Stomach (tissue), 9 donors: ENCODE data around the gene IFNA6. TPM values are rescaled to one million over a fixed set of nuclear protein-coding genes. Genes with fewer than 3 reads are reported as not detected.
"Not testable (repeated sequence)": the region's sequence is repeated elsewhere in the genome, so short reads cannot be mapped to it uniquely, and the experiment has no call there.

ENCODE experiments used
- DNase-seq, 2 donors: peaks; one replicate each; pipeline versions ENCODE4 v3.0.0 to v3.0.0-alpha.2; 2013 to 2019
- H3K27ac ChIP-seq, 5 donors: fragments of 200-600 bp in 4 of 5; sonication (generic) in 4 of 5; one replicate each; pipeline ENCODE4 v1.5.1; 2013 to 2019; ENCODE audit warnings: mild to moderate bottlenecking in 1 of 5, moderate library complexity in 1 of 5
- H3K27me3 ChIP-seq, 3 donors: fragments of 200-600 bp; sonication (generic); one replicate each; pipeline ENCODE4 v1.5.1; 2017 to 2019; ENCODE audit warnings: mixed run types in 1 of 3
- H3K36me3 ChIP-seq, 4 donors: fragments of 200-600 bp; sonication (generic); 1 replicate in 3 of 4; 2 replicates in 1 of 4; pipeline ENCODE4 v1.5.1; 2016 to 2019
- H3K4me1 ChIP-seq, 4 donors: fragments of 200-600 bp; sonication (generic); one replicate each; pipeline ENCODE4 v1.5.1; 2016 to 2019
- H3K4me3 ChIP-seq, 4 donors: fragments of 200-600 bp; sonication (generic) in 3 of 4; one replicate each; pipeline ENCODE4 v1.5.1; 2016 to 2019; ENCODE audit warnings: mild to moderate bottlenecking in 1 of 4
- H3K9me3 ChIP-seq, 4 donors: fragments of 200-600 bp; sonication (generic); one replicate each; pipeline ENCODE4 v1.5.1; 2016 to 2019
- CTCF ChIP-seq, 7 experiments: fragments of 450-650 bp in 4 of 7; fragments of 200-600 bp in 3 of 7; sonication (generic) in 3 of 7; IDR thresholded peaks; one replicate each; pipeline ENCODE4 v1.5.1; 2016 to 2019; ENCODE audit warnings: antibody characterized with exemption in 7 of 7, control low read depth in 2 of 7, mild to moderate bottlenecking in 1 of 7
- EP300 ChIP-seq: sonication (generic); formaldehyde crosslinking; IDR thresholded peaks from one replicate; pipeline ENCODE4 v1.6.1; 2017; ENCODE audit warnings: antibody characterized with exemption
- POLR2A ChIP-seq, 4 donors: fragments of 450-650 bp; IDR thresholded peaks; one replicate each; pipeline ENCODE4 v1.6.1; 2016; ENCODE audit warnings: antibody characterized with exemption in 4 of 4, control low read depth in 2 of 4, mild to moderate bottlenecking in 1 of 4, moderate library complexity in 1 of 4
- POLR2AphosphoS5 ChIP-seq, 3 donors: sonication (generic); formaldehyde crosslinking; IDR thresholded peaks; one replicate each; pipeline ENCODE4 v1.6.1; 2016; ENCODE audit warnings: antibody characterized with exemption in 3 of 3
- WGBS, 5 donors: extraction: QIAGEN DNeasy Blood & Tissue Kit in 3 of 5; methylation state at CpG; one replicate each; pipeline versions ENCODE4 v1.1.5 to v1.1.7; 2013 to 2018; 5-methylcytosine and 5-hydroxymethylcytosine counted together
- intact Hi-C: fragments of 100-400 bp; cut with DNase I; formaldehyde crosslinking; loops from one replicate; pipeline ENCODE4 v1.15.1; 2023; ENCODE audit warnings: low total_unique reads
- polyA plus RNA-seq, 3 donors: library from polyadenylated mRNA; stranded (reverse); fragments of 200-250 nt; gene quantifications; one replicate each; pipeline ENCODE4 v1.2.3, GENCODE V29; 2013
- total RNA-seq, 5 donors: library from RNA; depleted of rRNA; stranded (reverse); fragments of >200 nt; gene quantifications; one replicate each; pipeline versions ENCODE4 v1.1.0 to v1.2.3, GENCODE V29; 2014 to 2016
- donor health status: healthy with polysubstance abuse.
- donor health status: Bipolar disorder and iron deficiency.
- donor health status: healthy.

Gene IFNA6
- total and polyA plus RNA-seq, 8 donors = not detected

GRCh38 chr9:21392270-21392669, 41.6 kb upstream of the IFNA6 start:
- Histone ChIP-seq H3K27me3 (peaks cover 0 to 75% (median 15%) of the 10 kb centered on the region in 3 donors), H3K36me3 (no peaks in the 10 kb centered on the region), H3K9me3 (no peaks in the 10 kb centered on the region), H3K27ac (no peak overlapping the region), H3K4me1 (peaks cover 0 to 10% (median 9%) of the 10 kb centered on the region in 4 donors), H3K4me3 (no peak overlapping the region)
- WGBS, 5 donors = 70 to 86% (median 76%) methylated on average over 6 of the region's 6 CpGs
- intact Hi-C loops = loop anchor here (10.0 kb wide), 1 partner anchor 67 kb away; no protein-coding TSS in a partner anchor
- TF ChIP-seq CTCF (IDR thresholded peaks at IDR 0.05) = peak in 3 of 7 experiments; percentile 14 to 32 (median 21)
- TF ChIP-seq POLR2A (IDR thresholded peaks at IDR 0.05) = no peak
- DNase-seq = peak in 1 of 2 donors; percentile 14

- 51 to 64% (median 57%) methylated on average over 1 of the region's 1 CpG for WGBS, 5 donors
- Histone ChIP-seq H3K36me3 (no peaks in the 10 kb centered on the region), H3K27ac (no peak within 1 kb of the TSS), H3K9me3 (no peaks in the 10 kb centered on the region), H3K4me1 (peaks cover 0 to 11% (median 0%) of the 10 kb centered on the region in 4 donors), H3K27me3 (peaks cover 0 to 46% (median 6%) of the 10 kb centered on the region in 3 donors), H3K4me3 (no peak within 1 kb of the TSS)
- DNase-seq = no peak
- TF ChIP-seq EP300 = no peak
- no peak for TF ChIP-seq POLR2A (IDR thresholded peaks at IDR 0.05)
- intact Hi-C loops = no loop called here
These were observed 34.5 kb upstream of the IFNA6 start, which contains the start of gene IFNA2 for GRCh38 chr9:21385131-21385670. IFNA2 (minus strand) TSS chr9:21385398; CDS start chr9:21385329, 69 bp downstream.

- Histone ChIP-seq H3K9me3 (no peaks in the 10 kb centered on the region), H3K27me3 (peaks cover 0 to 46% (median 6%) of the 10 kb centered on the region in 3 donors), H3K4me3 (no peak overlapping the region), H3K36me3 (no peaks in the 10 kb centered on the region), H3K27ac (no peak overlapping the region), H3K4me1 (peaks cover 0 to 11% (median 0%) of the 10 kb centered on the region in 4 donors)
- no peak for DNase-seq
- TF ChIP-seq CTCF (IDR thresholded peaks at IDR 0.05) = no peak
- no peak for TF ChIP-seq POLR2AphosphoS5 (IDR thresholded peaks at IDR 0.05)
- TF ChIP-seq EP300 = no peak
- TF ChIP-seq POLR2A (IDR thresholded peaks at IDR 0.05) = no peak
- 37 to 51% (median 47%) methylated on average over 4 of the region's 4 CpGs for WGBS, 5 donors
- intact Hi-C loops = no loop called here
These were observed 32.9 kb upstream of the IFNA6 start for GRCh38 chr9:21383627-21384026.

- no peak for TF ChIP-seq POLR2AphosphoS5 (IDR thresholded peaks at IDR 0.05)
- no peak for TF ChIP-seq CTCF (IDR thresholded peaks at IDR 0.05)
- TF ChIP-seq POLR2A (IDR thresholded peaks at IDR 0.05) = no peak
- no peak for TF ChIP-seq EP300
- WGBS, 5 donors = 42 to 54% (median 47%) methylated on average over 5 of the region's 5 CpGs
- Histone ChIP-seq H3K9me3 (no peaks in the 10 kb centered on the region), H3K4me1 (peaks cover 0 to 11% (median 0%) of the 10 kb centered on the region in 4 donors), H3K36me3 (no peaks in the 10 kb centered on the region), H3K27ac (no peak overlapping the region), H3K27me3 (peaks cover 0 to 34% (median 6%) of the 10 kb centered on the region in 3 donors), H3K4me3 (no peak overlapping the region)
- DNase-seq = peak in 1 of 2 donors; percentile 23
- intact Hi-C loops = no loop called here
These were observed 31.0 kb upstream of the IFNA6 start for GRCh38 chr9:21381448-21382339.

GRCh38 chr9:21371467-21371866, 20.8 kb upstream of the IFNA6 start:
- DNase-seq, intact Hi-C loops, H3K27me3 ChIP-seq, H3K4me3 ChIP-seq, H3K4me1 ChIP-seq, H3K9me3 ChIP-seq, H3K36me3 ChIP-seq, H3K27ac ChIP-seq: not testable (repeated sequence)
- 69 to 73% (median 70%) methylated on average over 4 of the region's 4 CpGs for WGBS, 5 donors
